PC-3 (cell line): ENCODE data around the gene TFG.

Experiments used
- EZH2 ChIP-seq: fragments of 300-600 bp; sonication (generic); IDR thresholded peaks from one replicate; pipeline ENCODE4 v1.6.1; 2017; ENCODE audit warnings: antibody characterized with exemption, mild to moderate bottlenecking, low read length; ENCODE audit not compliant: unreplicated experiment
- TF ChIP-seq, protein P1 (sequence below): fragments of 300-600 bp; sonication (generic); conservative IDR thresholded peaks from 2 replicates; pipeline ENCODE4 v1.5.1; 2017; ENCODE audit warnings: antibody characterized with exemption, low read depth, mild to moderate bottlenecking, low read length

DNA sequence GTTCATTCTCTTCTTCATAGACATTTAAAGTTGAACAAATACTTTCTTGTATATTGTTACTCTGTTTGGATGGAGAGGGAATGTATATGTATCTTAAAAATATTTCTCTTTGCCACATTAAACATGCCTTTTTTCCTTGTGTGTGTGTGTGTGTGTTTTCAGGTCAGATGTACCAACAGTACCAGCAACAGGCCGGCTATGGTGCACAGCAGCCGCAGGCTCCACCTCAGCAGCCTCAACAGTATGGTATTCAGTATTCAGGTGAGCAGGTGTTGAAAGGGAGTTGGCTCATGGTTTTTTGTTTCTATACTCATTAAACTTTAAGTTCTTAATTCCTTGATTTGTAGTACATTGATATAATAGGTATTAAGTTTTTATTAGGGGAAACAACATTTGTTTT lies 35.4 kb downstream of the TFG start:
- TF ChIP-seq EZH2: no peak
- TF ChIP-seq, protein P1, sequence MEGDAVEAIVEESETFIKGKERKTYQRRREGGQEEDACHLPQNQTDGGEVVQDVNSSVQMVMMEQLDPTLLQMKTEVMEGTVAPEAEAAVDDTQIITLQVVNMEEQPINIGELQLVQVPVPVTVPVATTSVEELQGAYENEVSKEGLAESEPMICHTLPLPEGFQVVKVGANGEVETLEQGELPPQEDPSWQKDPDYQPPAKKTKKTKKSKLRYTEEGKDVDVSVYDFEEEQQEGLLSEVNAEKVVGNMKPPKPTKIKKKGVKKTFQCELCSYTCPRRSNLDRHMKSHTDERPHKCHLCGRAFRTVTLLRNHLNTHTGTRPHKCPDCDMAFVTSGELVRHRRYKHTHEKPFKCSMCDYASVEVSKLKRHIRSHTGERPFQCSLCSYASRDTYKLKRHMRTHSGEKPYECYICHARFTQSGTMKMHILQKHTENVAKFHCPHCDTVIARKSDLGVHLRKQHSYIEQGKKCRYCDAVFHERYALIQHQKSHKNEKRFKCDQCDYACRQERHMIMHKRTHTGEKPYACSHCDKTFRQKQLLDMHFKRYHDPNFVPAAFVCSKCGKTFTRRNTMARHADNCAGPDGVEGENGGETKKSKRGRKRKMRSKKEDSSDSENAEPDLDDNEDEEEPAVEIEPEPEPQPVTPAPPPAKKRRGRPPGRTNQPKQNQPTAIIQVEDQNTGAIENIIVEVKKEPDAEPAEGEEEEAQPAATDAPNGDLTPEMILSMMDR: no peak
